ENCODE results near the gene TMCC3.

DNA sequence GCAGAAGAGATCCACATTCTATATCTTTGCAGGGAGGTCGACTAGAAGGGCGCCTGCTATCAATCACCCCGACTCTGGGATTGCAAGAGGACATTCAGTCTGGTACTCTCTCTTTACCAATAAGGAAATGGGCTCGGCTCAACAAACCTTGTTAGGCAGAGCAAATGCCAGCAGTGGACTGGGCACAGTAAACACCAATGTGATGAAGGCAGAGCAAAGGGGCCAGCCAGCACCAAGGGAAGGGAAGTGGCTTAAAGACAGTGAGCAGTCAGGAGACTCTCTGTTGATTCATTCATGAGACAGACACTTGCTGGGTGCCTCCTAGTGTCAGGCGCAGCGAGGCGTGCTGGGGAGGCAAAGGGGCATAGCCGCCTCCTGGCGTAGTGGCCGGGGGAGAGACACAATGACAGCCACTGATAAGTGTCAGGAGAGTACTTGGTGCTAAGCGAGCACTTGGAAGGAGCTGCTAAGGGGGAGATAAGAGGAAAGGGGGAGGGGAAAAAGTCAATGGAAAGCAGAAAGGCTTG lies 34.1 kb downstream of the TMCC3 start:
- TF ChIP-seq CTCF (IDR thresholded peaks at IDR 0.05; ENCODE audit: low read depth, low read length, missing input control) = no peak
- TF ChIP-seq HNF4G (IDR thresholded peaks at IDR 0.05) = no peak
- no peak for TF ChIP-seq ZBTB33 (IDR thresholded peaks at IDR 0.05)
- TF ChIP-seq TAF1 (conservative IDR thresholded peaks at IDR 0.05) = no peak
- TF ChIP-seq SP1 (IDR thresholded peaks at IDR 0.05) = no peak
- no peak for TF ChIP-seq JUND (IDR thresholded peaks at IDR 0.05)
- no peak for TF ChIP-seq EGR1 (IDR thresholded peaks at IDR 0.05; ENCODE audit: low read depth in 2 of 2)
- no peak for TF ChIP-seq RAD21 (IDR thresholded peaks at IDR 0.05)
- TF ChIP-seq YY1 (IDR thresholded peaks at IDR 0.05) = no peak
- TF ChIP-seq GABPA (IDR thresholded peaks at IDR 0.05 in 1 of 2, conservative IDR thresholded peaks at IDR 0.05 in 1 of 2) = no peak
- TF ChIP-seq ATF3 (IDR thresholded peaks at IDR 0.05) = no peak
- no peak for TF ChIP-seq MAX (IDR thresholded peaks at IDR 0.05)
- TF ChIP-seq, protein P1, sequence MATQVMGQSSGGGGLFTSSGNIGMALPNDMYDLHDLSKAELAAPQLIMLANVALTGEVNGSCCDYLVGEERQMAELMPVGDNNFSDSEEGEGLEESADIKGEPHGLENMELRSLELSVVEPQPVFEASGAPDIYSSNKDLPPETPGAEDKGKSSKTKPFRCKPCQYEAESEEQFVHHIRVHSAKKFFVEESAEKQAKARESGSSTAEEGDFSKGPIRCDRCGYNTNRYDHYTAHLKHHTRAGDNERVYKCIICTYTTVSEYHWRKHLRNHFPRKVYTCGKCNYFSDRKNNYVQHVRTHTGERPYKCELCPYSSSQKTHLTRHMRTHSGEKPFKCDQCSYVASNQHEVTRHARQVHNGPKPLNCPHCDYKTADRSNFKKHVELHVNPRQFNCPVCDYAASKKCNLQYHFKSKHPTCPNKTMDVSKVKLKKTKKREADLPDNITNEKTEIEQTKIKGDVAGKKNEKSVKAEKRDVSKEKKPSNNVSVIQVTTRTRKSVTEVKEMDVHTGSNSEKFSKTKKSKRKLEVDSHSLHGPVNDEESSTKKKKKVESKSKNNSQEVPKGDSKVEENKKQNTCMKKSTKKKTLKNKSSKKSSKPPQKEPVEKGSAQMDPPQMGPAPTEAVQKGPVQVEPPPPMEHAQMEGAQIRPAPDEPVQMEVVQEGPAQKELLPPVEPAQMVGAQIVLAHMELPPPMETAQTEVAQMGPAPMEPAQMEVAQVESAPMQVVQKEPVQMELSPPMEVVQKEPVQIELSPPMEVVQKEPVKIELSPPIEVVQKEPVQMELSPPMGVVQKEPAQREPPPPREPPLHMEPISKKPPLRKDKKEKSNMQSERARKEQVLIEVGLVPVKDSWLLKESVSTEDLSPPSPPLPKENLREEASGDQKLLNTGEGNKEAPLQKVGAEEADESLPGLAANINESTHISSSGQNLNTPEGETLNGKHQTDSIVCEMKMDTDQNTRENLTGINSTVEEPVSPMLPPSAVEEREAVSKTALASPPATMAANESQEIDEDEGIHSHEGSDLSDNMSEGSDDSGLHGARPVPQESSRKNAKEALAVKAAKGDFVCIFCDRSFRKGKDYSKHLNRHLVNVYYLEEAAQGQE (IDR thresholded peaks at IDR 0.05) = no peak

Data from liver (tissue), 3 donors.